Panc1 (cell line): Measurements from ENCODE around the gene GALNTL6. TPM values are rescaled to one million over a fixed set of nuclear protein-coding genes. Genes with fewer than 3 reads are reported as not detected.

Experiments used
- ATAC-seq: fragments of 200-7000 bp; cut with Tn5 transposase; 2 replicates; pipeline ENCODE4 v1.9.1; 2020; ENCODE audit warnings: mild to moderate bottlenecking, moderate library complexity
- BruUV-seq: library from RNA; stranded (reverse); fragments of 400-500 nt; replicated peaks from 2 replicates; lab custom pipeline; 2021; lab: Mats Ljungman, UMichigan
- CTCF ChIA-PET: fragments of 300-600 bp; sonication (Branson Sonifier 250); formaldehyde crosslinking; loops from one replicate; lab custom pipeline; 2022; ENCODE audit warnings: antibody characterized with exemption; lab: Charles Lee
- POLR2A ChIA-PET: fragments of 300-600 bp; sonication (Branson Sonifier 250); formaldehyde crosslinking; loops from one replicate; lab custom pipeline; 2022; ENCODE audit warnings: antibody characterized with exemption; lab: Charles Lee
- DNase-seq: peaks from one replicate; pipeline ENCODE4 v3.0.0-alpha.2; 2010; ENCODE audit warnings: low read depth, low spot score
- H3K27ac ChIP-seq: 2 replicates; pipeline ENCODE4 v1.5.1; 2011; ENCODE audit warnings: mild to moderate bottlenecking, low read length, inconsistent platforms
- H3K27me3 ChIP-seq: fragments of 200-500 bp; sonication (Bioruptor generic); 2 replicates; pipeline ENCODE4 v1.6.0; 2014; ENCODE audit warnings: low read length, inconsistent platforms; ENCODE audit not compliant: control insufficient read depth, insufficient read depth
- H3K36me3 ChIP-seq: fragments of 200-500 bp; sonication (Bioruptor generic); 2 replicates; pipeline ENCODE4 v1.5.1; 2014; ENCODE audit warnings: inconsistent platforms, mild to moderate bottlenecking, low read length, moderate library complexity; ENCODE audit not compliant: control insufficient read depth, insufficient read depth
- H3K4me1 ChIP-seq: 2 replicates; pipeline ENCODE4 v1.5.1; 2011; ENCODE audit warnings: inconsistent platforms, mild to moderate bottlenecking, low read length, moderate library complexity; ENCODE audit not compliant: control insufficient read depth, insufficient read depth
- H3K4me3 ChIP-seq, 2 experiments: 2 replicates each; pipeline ENCODE4 v1.5.1; 2011 to 2012; ENCODE audit warnings: low read depth in 2 of 2, low read length in 2 of 2, mild to moderate bottlenecking in 2 of 2, inconsistent platforms in 1 of 2, moderate library complexity in 1 of 2
- H3K9me3 ChIP-seq: fragments of 200-500 bp; sonication (Bioruptor generic); 2 replicates; pipeline ENCODE4 v1.5.1; 2014; ENCODE audit warnings: low read depth, mild to moderate bottlenecking, inconsistent platforms, low read length, moderate library complexity; ENCODE audit not compliant: control insufficient read depth, insufficient read depth
- POLR2AphosphoS5 ChIP-seq: IDR thresholded peaks from 2 replicates; pipeline ENCODE4 v1.6.1; 2012; ENCODE audit warnings: mild to moderate bottlenecking, low read depth, low read length, moderate library complexity
- SIN3A ChIP-seq: IDR thresholded peaks from 2 replicates; pipeline ENCODE4 v1.6.1; 2012; ENCODE audit warnings: low read depth, mild to moderate bottlenecking, low read length, moderate library complexity, borderline replicate concordance; ENCODE audit not compliant: insufficient read depth
- TCF7L2 ChIP-seq: IDR thresholded peaks from 2 replicates; pipeline ENCODE4 v1.6.1; 2011; ENCODE audit warnings: mild to moderate bottlenecking, low read depth, low read length, inconsistent platforms
- in situ Hi-C: cut with HindIII; loops from 2 replicates; pipeline ENCODE4 v1.10.0; 2016; ENCODE audit warnings: low sequenced_read_pairs, low pct_unique_long_range_greater_than_20kb
- intact Hi-C: fragments of 100-400 bp; cut with micrococcal nuclease; formaldehyde crosslinking; loops from one replicate; pipeline ENCODE4 v1.10.0; 2022; ENCODE audit not compliant: unreplicated experiment
- total RNA-seq: library from RNA; stranded (reverse); gene quantifications from one replicate; pipeline ENCODE4 v1.2.1, GENCODE V29; 2021; ENCODE audit not compliant: unreplicated experiment
- TF ChIP-seq, protein P1 (sequence below): fragments of 450-650 bp; IDR thresholded peaks from 2 replicates; pipeline ENCODE4 v1.5.1; 2017; ENCODE audit warnings: mild to moderate bottlenecking
- TF ChIP-seq, protein P2 (sequence below), 2 experiments: IDR thresholded peaks; 2 replicates each; pipeline ENCODE4 v1.6.1; 2011 to 2012; ENCODE audit warnings: low read depth in 2 of 2, control low read depth in 1 of 2, low read length in 1 of 2, mild to moderate bottlenecking in 1 of 2, moderate library complexity in 1 of 2; ENCODE audit not compliant: insufficient read depth in 1 of 2

Gene GALNTL6
- total RNA-seq, 1 experiment from 2014 or later, result not detected

DNA sequence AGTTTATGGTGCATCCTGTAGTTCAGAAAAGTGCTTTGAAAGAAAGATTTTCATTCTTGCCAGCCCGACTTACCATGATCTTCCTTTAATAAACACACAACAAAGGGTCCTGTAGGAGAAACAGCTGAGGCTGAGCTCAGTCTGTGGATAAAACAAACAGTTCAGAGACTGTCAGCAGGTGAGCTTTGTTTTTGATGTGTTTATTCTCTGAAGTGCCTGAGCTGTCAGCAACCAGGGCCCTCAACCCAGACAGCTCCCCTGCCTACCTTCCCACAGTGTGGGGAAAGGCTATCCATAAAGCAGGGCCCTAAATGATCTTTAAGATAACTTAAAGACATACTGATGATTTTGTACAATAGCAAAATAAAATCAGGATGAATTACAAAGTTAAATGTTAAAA is 896.2 kb downstream of the GALNTL6 start:
- TF ChIP-seq, protein P1, sequence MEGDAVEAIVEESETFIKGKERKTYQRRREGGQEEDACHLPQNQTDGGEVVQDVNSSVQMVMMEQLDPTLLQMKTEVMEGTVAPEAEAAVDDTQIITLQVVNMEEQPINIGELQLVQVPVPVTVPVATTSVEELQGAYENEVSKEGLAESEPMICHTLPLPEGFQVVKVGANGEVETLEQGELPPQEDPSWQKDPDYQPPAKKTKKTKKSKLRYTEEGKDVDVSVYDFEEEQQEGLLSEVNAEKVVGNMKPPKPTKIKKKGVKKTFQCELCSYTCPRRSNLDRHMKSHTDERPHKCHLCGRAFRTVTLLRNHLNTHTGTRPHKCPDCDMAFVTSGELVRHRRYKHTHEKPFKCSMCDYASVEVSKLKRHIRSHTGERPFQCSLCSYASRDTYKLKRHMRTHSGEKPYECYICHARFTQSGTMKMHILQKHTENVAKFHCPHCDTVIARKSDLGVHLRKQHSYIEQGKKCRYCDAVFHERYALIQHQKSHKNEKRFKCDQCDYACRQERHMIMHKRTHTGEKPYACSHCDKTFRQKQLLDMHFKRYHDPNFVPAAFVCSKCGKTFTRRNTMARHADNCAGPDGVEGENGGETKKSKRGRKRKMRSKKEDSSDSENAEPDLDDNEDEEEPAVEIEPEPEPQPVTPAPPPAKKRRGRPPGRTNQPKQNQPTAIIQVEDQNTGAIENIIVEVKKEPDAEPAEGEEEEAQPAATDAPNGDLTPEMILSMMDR, result no peak
- TF ChIP-seq, protein P2, sequence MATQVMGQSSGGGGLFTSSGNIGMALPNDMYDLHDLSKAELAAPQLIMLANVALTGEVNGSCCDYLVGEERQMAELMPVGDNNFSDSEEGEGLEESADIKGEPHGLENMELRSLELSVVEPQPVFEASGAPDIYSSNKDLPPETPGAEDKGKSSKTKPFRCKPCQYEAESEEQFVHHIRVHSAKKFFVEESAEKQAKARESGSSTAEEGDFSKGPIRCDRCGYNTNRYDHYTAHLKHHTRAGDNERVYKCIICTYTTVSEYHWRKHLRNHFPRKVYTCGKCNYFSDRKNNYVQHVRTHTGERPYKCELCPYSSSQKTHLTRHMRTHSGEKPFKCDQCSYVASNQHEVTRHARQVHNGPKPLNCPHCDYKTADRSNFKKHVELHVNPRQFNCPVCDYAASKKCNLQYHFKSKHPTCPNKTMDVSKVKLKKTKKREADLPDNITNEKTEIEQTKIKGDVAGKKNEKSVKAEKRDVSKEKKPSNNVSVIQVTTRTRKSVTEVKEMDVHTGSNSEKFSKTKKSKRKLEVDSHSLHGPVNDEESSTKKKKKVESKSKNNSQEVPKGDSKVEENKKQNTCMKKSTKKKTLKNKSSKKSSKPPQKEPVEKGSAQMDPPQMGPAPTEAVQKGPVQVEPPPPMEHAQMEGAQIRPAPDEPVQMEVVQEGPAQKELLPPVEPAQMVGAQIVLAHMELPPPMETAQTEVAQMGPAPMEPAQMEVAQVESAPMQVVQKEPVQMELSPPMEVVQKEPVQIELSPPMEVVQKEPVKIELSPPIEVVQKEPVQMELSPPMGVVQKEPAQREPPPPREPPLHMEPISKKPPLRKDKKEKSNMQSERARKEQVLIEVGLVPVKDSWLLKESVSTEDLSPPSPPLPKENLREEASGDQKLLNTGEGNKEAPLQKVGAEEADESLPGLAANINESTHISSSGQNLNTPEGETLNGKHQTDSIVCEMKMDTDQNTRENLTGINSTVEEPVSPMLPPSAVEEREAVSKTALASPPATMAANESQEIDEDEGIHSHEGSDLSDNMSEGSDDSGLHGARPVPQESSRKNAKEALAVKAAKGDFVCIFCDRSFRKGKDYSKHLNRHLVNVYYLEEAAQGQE (IDR thresholded peaks at IDR 0.05; ENCODE audit: insufficient read depth in 1 of 2, low read depth in 2 of 2, low read length in 1 of 2), result no peak
- TF ChIP-seq TCF7L2 (no peak), SIN3A (no peak), POLR2AphosphoS5 (no peak)
- intact Hi-C loops (no loop called here), in situ Hi-C loops (no loop called here)
- Histone ChIP-seq H3K9me3 (no peaks in the 10 kb centered on the region), H3K27me3 (no peaks in the 10 kb centered on the region), H3K4me3 (no peak overlapping the region), H3K27ac (no peak overlapping the region), H3K36me3 (no peaks in the 10 kb centered on the region), H3K4me1 (no peaks in the 10 kb centered on the region)
- ChIA-PET CTCF (no interaction called here), POLR2A (no interaction called here)
- ATAC-seq, result no peak
- DNase-seq, result no peak
- BruUV-seq, result no TSS peak

DNA sequence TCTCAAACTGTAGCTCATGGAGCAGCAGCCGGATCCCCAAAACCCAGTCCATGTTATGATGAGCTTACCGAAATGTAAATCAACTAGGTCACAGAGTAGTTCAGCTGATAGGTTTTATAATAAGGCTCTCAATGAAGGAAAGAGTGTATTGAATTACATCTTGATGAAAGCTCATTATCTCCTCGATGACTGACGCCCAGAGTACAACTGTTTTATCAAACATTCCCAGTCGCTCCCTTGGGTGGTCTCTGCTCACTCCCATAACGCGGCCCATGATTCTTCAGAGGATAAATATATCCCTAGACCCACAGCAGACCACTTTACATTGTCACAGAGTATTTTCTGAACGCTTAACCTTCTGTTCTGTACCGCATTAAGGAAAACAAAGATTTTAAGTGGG is 903.1 kb downstream of the GALNTL6 start:
- no TSS peak for BruUV-seq
- H3K4me3 ChIP-seq, result no peak overlapping the region
- TF ChIP-seq TCF7L2 (no peak), POLR2AphosphoS5 (no peak), SIN3A (no peak)
- TF ChIP-seq, protein P1, result no peak
- TF ChIP-seq, protein P2 (IDR thresholded peaks at IDR 0.05; ENCODE audit: insufficient read depth in 1 of 2, low read depth in 2 of 2, low read length in 1 of 2), result no peak
- DNase-seq, result no peak
- ChIA-PET POLR2A (no interaction called here), CTCF (no interaction called here)
- in situ Hi-C loops, result no loop called here
- no peaks in the 10 kb centered on the region for H3K36me3 ChIP-seq
- H3K9me3 ChIP-seq, result no peaks in the 10 kb centered on the region
- intact Hi-C loops, result no loop called here
- no peaks in the 10 kb centered on the region for H3K27me3 ChIP-seq
- no peaks in the 10 kb centered on the region for H3K4me1 ChIP-seq
- no peak for ATAC-seq
- no peak overlapping the region for H3K27ac ChIP-seq
